GM12872 (cell line): ENCODE results near the gene EFCAB6.

ENCODE experiments used
- CTCF ChIP-seq: IDR thresholded peaks from 3 replicates; pipeline ENCODE4 v1.5.1; 2011; ENCODE audit warnings: low read depth, mild to moderate bottlenecking, low read length, moderate library complexity; ENCODE audit not compliant: insufficient read depth

EFCAB6 gene

GRCh38 chr22:43681731-43682360 lies 130.3 kb downstream of the EFCAB6 start:
- no peak for TF ChIP-seq CTCF

- no peak for TF ChIP-seq CTCF
Measured at GRCh38 chr22:43670513-43670912, 141.6 kb downstream of the EFCAB6 start.

- TF ChIP-seq CTCF = no peak
Measured at GRCh38 chr22:43669190-43669589, 142.9 kb downstream of the EFCAB6 start.

GRCh38 chr22:43667656-43668055 lies 144.4 kb downstream of the EFCAB6 start:
- TF ChIP-seq CTCF = no peak

- TF ChIP-seq CTCF = no peak
Measured at GRCh38 chr22:43666457-43666856, 145.6 kb downstream of the EFCAB6 start.

GRCh38 chr22:43658823-43659222 lies 153.3 kb downstream of the EFCAB6 start:
- no peak for TF ChIP-seq CTCF

GRCh38 chr22:43654271-43654670 lies 157.8 kb downstream of the EFCAB6 start:
- no peak for TF ChIP-seq CTCF
